Adrenal gland (tissue), 12 donors: ENCODE results near the gene MAML2. TPM values are rescaled to one million over a fixed set of nuclear protein-coding genes. Genes with fewer than 3 reads are reported as not detected.
A peak's percentile ranks its signal among the peaks of the same experiment; 100 is the strongest.

Experiments
- DNase-seq, 7 donors: peaks; one replicate each; pipeline ENCODE4 v3.0.0-alpha.2; 2019 to 2020
- H3K27ac ChIP-seq, 5 donors: fragments of 200-600 bp; sonication (generic) in 4 of 5; 1 replicate in 3 of 5; 2 replicates in 2 of 5; pipeline versions ENCODE4 v1.5.1 to v1.8.0; 2016 to 2020; ENCODE audit warnings: mild to moderate bottlenecking in 1 of 5
- H3K27me3 ChIP-seq: fragments of 200-600 bp; 2 replicates; pipeline ENCODE4 v1.8.0; 2021
- H3K36me3 ChIP-seq, 2 donors: fragments of 200-600 bp; replicated peaks in 1 of 2; 1 replicate in 1 of 2; 2 replicates in 1 of 2; pipeline versions ENCODE4 v1.5.1 to v1.8.0; 2018 to 2022
- H3K4me1 ChIP-seq, 2 donors: fragments of 200-600 bp; replicated peaks in 1 of 2; 1 replicate in 1 of 2; 2 replicates in 1 of 2; pipeline versions ENCODE4 v1.5.1 to v1.8.0; 2018 to 2021
- H3K4me3 ChIP-seq, 4 donors: fragments of 200-600 bp; sonication (generic) in 3 of 4; one replicate each; pipeline ENCODE4 v1.5.1; 2016 to 2018
- H3K9me3 ChIP-seq, 3 donors: fragments of 200-600 bp; sonication (generic) in 1 of 3; replicated peaks in 1 of 3; 1 replicate in 2 of 3; 2 replicates in 1 of 3; pipeline versions ENCODE4 v1.5.1 to v1.8.0; 2016 to 2021
- POLR2A ChIP-seq, 2 donors: fragments of 450-650 bp; IDR thresholded peaks; one replicate each; pipeline ENCODE4 v1.6.1; 2017; ENCODE audit warnings: antibody characterized with exemption in 2 of 2, mild to moderate bottlenecking in 2 of 2, moderate library complexity in 1 of 2
- WGBS, 4 donors: extraction: QIAGEN DNeasy Blood & Tissue Kit in 2 of 4; methylation state at CpG; one replicate each; pipeline versions ENCODE4 v1.1.5 to v1.1.7; 2013 to 2017; 5-methylcytosine and 5-hydroxymethylcytosine counted together
- intact Hi-C, 2 donors: fragments of 100-400 bp; cut with DNase I; formaldehyde crosslinking; loops; one replicate each; pipeline versions ENCODE4 v1.14.1 to v1.15.0; 2022 to 2023
- polyA plus RNA-seq, 3 donors: library from polyadenylated mRNA; stranded (reverse); fragments of 200-250 nt in 2 of 3; fragments of 350-450 nt in 1 of 3; fragmentation: Illumina TruSeq in 1 of 3; extraction: RNeasy Lipid Tissue Mini Kit (QIAGEN cat#74804) in 1 of 3; gene quantifications; one replicate each; pipeline ENCODE4 v1.2.3, GENCODE V29; 2013 to 2014
- total RNA-seq, 9 donors: library from RNA; depleted of rRNA in 4 of 9; stranded (reverse); fragments of >200 nt in 4 of 9; fragments of 120-200 nt in 1 of 9; fragmentation: NEBNext Ultra II Directional in 1 of 9; extraction: Animal tissue kit (Norgen Biotek cat#: 25700) in 1 of 9; gene quantifications; one replicate each; pipeline versions ENCODE4 v1.1.0 to v1.2.4, GENCODE V29; 2013 to 2023
- TF ChIP-seq, protein P1 (sequence below), 6 experiments: fragments of 450-650 bp in 4 of 6; fragments of 200-600 bp in 2 of 6; sonication (generic) in 1 of 6; IDR thresholded peaks; 1 replicate in 5 of 6; 2 replicates in 1 of 6; pipeline versions ENCODE4 v1.5.1 to v1.8.0; 2016 to 2021; ENCODE audit warnings: antibody characterized with exemption in 6 of 6, mild to moderate bottlenecking in 2 of 6, moderate library complexity in 1 of 6
- donor health status: healthy with polysubstance abuse.
- donor health status: Bipolar disorder and iron deficiency.
- donor health status: DM: yes; HTN: yes; CAD: no.
- donor health status: DM: no; HTN: no; CAD: no.
- donor health status: DM: no; HTN: no; CAD: no.
- donor health status: DM: yes; HTN: yes; CAD: no.

Gene MAML2
- total and polyA plus RNA-seq, 12 donors: 1.4 to 19.4 (median 7.6) TPM

GRCh38 chr11:96050435-96051182, 292.4 kb downstream of the MAML2 start:
- Histone ChIP-seq H3K27ac (no peak overlapping the region), H3K36me3 (no peaks in the 10 kb centered on the region), H3K4me3 (no peak overlapping the region), H3K9me3 (no peaks in the 10 kb centered on the region), H3K27me3 (no peaks in the 10 kb centered on the region), H3K4me1 (peaks cover 0 to 9% of the 10 kb centered on the region in 2 donors)
- TF ChIP-seq, protein P1, sequence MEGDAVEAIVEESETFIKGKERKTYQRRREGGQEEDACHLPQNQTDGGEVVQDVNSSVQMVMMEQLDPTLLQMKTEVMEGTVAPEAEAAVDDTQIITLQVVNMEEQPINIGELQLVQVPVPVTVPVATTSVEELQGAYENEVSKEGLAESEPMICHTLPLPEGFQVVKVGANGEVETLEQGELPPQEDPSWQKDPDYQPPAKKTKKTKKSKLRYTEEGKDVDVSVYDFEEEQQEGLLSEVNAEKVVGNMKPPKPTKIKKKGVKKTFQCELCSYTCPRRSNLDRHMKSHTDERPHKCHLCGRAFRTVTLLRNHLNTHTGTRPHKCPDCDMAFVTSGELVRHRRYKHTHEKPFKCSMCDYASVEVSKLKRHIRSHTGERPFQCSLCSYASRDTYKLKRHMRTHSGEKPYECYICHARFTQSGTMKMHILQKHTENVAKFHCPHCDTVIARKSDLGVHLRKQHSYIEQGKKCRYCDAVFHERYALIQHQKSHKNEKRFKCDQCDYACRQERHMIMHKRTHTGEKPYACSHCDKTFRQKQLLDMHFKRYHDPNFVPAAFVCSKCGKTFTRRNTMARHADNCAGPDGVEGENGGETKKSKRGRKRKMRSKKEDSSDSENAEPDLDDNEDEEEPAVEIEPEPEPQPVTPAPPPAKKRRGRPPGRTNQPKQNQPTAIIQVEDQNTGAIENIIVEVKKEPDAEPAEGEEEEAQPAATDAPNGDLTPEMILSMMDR (IDR thresholded peaks at IDR 0.05): no peak
- TF ChIP-seq POLR2A (IDR thresholded peaks at IDR 0.05): no peak
- 88 to 98% (median 94%) methylated on average over 1 of the region's 1 CpG for WGBS, 4 donors
- DNase-seq: no peak
- intact Hi-C loops: loop anchor here in 1 of 2 donors (10.0 kb wide), 1 partner anchor 294 kb away; the partner anchor contains the start of gene MAML2

GRCh38 chr11:96049426-96049825, 293.6 kb downstream of the MAML2 start:
- WGBS, 4 donors: 84 to 92% (median 90%) methylated on average over 2 of the region's 2 CpGs
- intact Hi-C loops: no loop called here
- Histone ChIP-seq H3K9me3 (no peaks in the 10 kb centered on the region), H3K27ac (no peak overlapping the region), H3K36me3 (no peaks in the 10 kb centered on the region), H3K4me3 (no peak overlapping the region), H3K27me3 (no peaks in the 10 kb centered on the region), H3K4me1 (peaks cover 0 to 9% of the 10 kb centered on the region in 2 donors)
- no peak for DNase-seq
- no peak for TF ChIP-seq POLR2A (IDR thresholded peaks at IDR 0.05)
- TF ChIP-seq, protein P1 (IDR thresholded peaks at IDR 0.05): no peak

- 37 to 51% (median 48%) methylated on average over 11 of the region's 11 CpGs for WGBS, 4 donors
- Histone ChIP-seq H3K9me3 (no peaks in the 10 kb centered on the region), H3K36me3 (no peaks in the 10 kb centered on the region), H3K27ac (peak overlapping the region in 2 of 5 donors; percentile 29 to 77), H3K4me3 (peak overlapping the region in 1 of 4 donors; percentile 21), H3K27me3 (no peaks in the 10 kb centered on the region), H3K4me1 (peaks cover 0 to 9% of the 10 kb centered on the region in 2 donors)
- intact Hi-C loops: no loop called here
- DNase-seq: peak in 4 of 7 donors; percentile 15 to 36 (median 25)
- TF ChIP-seq POLR2A (IDR thresholded peaks at IDR 0.05): no peak
- TF ChIP-seq, protein P1 (IDR thresholded peaks at IDR 0.05): peak in 1 of 6 experiments; percentile 12
These were observed 297.2 kb downstream of the MAML2 start for GRCh38 chr11:96045622-96046456.

GRCh38 chr11:96044747-96045146, 298.2 kb downstream of the MAML2 start:
- H3K4me1 ChIP-seq: peaks cover 0 to 9% of the 10 kb centered on the region in 2 donors
- 92 to 95% (median 94%) methylated on average over 2 of the region's 2 CpGs for WGBS, 4 donors
- no peak for DNase-seq
- no peaks in the 10 kb centered on the region for H3K9me3 ChIP-seq
- no peak overlapping the region for H3K27ac ChIP-seq
- H3K4me3 ChIP-seq: no peak overlapping the region
- no peaks in the 10 kb centered on the region for H3K27me3 ChIP-seq
- intact Hi-C loops: no loop called here
- no peaks in the 10 kb centered on the region for H3K36me3 ChIP-seq
- TF ChIP-seq, protein P1 (IDR thresholded peaks at IDR 0.05): no peak
- TF ChIP-seq POLR2A (IDR thresholded peaks at IDR 0.05): no peak
